Progenitor cell of endocrine pancreas (in vitro differentiated cells): ENCODE data around the gene DYNC1LI1. TPM values are rescaled to one million over a fixed set of nuclear protein-coding genes. Genes with fewer than 3 reads are reported as not detected.
A peak's percentile ranks its signal among the peaks of the same experiment; 100 is the strongest.
"Not testable (repeated sequence)": the region's sequence is repeated elsewhere in the genome, so short reads cannot be mapped to it uniquely, and the experiment has no call there.

Experiments
- DNase-seq: peaks from one replicate; pipeline ENCODE4 v3.0.0; 2021; ENCODE audit warnings: low spot score; ENCODE audit not compliant: unreplicated experiment
- H3K27ac Mint-ChIP-seq: 2 replicates; pipeline ENCODE4 v1.8.0; 2021; ENCODE audit warnings: mild to moderate bottlenecking, moderate library complexity, mixed read lengths
- H3K27me3 Mint-ChIP-seq: 2 replicates; pipeline ENCODE4 v1.8.0; 2021; ENCODE audit warnings: mixed read lengths
- H3K36me3 Mint-ChIP-seq: 2 replicates; pipeline ENCODE4 v1.8.0; 2022; ENCODE audit warnings: mixed read lengths; ENCODE audit not compliant: insufficient read depth
- H3K4me1 Mint-ChIP-seq: 2 replicates; pipeline ENCODE4 v1.8.0; 2021; ENCODE audit warnings: low read depth, mixed read lengths
- H3K4me3 Mint-ChIP-seq: 2 replicates; pipeline ENCODE4 v1.8.0; 2021; ENCODE audit warnings: low read depth, mild to moderate bottlenecking, moderate library complexity, mixed read lengths
- H3K9me3 Mint-ChIP-seq: 2 replicates; pipeline ENCODE4 v1.8.0; 2021; ENCODE audit warnings: low read depth, mixed read lengths
- CTCF ChIP-seq: fragments of 200-600 bp; sonication (generic); IDR thresholded peaks from one replicate; pipeline ENCODE4 v1.5.0; 2021; ENCODE audit warnings: antibody characterized with exemption, mild to moderate bottlenecking; ENCODE audit not compliant: unreplicated experiment
- total RNA-seq: library from RNA; stranded (reverse); gene quantifications from 2 replicates; pipeline ENCODE4 v1.2.1, GENCODE V29; 2021

The DYNC1LI1 gene
- total RNA-seq, 1 donor from 2014 or later = 43.8 TPM

DNA sequence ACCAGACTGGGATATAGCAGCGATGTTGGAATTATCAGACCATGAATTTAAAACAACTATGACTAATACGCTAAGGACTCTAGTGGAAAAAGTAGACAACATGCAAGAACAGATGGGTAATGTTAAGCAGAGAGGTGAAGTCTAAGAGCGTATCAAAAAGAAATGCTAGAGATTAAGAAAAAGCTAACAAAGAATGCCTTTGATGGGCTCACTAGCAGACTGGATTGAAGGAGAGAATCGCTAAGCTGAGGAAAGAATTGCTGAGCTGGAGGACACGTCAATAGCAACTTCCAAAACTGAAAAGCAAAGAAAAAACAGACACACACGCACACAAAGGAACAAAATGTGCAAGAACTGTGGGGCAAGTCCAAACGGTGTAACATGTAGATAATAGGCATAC, 48.0 kb downstream of the DYNC1LI1 start:
- peaks cover 34% of the 10 kb centered on the region for H3K36me3 Mint-ChIP-seq
- no peaks in the 10 kb centered on the region for H3K27me3 Mint-ChIP-seq
- no peak overlapping the region for H3K4me3 Mint-ChIP-seq
- no peak for DNase-seq
- H3K27ac Mint-ChIP-seq = peak overlapping the region; percentile 51
- TF ChIP-seq CTCF = no peak
- peaks cover 7% of the 10 kb centered on the region for H3K4me1 Mint-ChIP-seq
- peaks cover 3% of the 10 kb centered on the region for H3K9me3 Mint-ChIP-seq

DNA sequence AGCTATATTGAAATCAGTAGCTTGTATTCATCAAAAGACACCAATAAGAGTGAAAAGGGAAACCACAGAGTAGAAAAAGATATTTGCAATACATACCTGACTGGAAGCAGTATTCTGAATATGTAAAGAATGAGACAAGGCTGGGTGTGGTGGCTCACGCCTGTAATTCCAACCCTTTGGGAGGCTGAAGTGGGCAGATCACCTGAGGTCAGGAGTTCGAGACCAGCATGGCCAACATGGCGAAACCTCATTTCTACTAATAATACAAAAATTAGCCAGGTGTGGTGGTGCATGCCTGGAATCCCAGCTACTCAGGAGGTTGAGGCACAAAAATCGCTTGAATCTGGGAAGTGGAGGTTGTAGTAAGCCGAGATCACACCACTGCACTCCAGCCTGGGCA, 51.7 kb downstream of the DYNC1LI1 start:
- H3K9me3 Mint-ChIP-seq, H3K27ac Mint-ChIP-seq, H3K27me3 Mint-ChIP-seq, H3K4me3 Mint-ChIP-seq, DNase-seq, H3K4me1 Mint-ChIP-seq: not testable (repeated sequence)
- peaks cover 18% of the 10 kb centered on the region for H3K36me3 Mint-ChIP-seq

GRCh38 chr3:32516751-32517150, 53.9 kb downstream of the DYNC1LI1 start:
- not testable (repeated sequence) for DNase-seq, H3K4me1 Mint-ChIP-seq, H3K9me3 Mint-ChIP-seq, H3K27ac Mint-ChIP-seq, H3K27me3 Mint-ChIP-seq, H3K36me3 Mint-ChIP-seq, H3K4me3 Mint-ChIP-seq

GRCh38 chr3:32511005-32511404, 59.7 kb downstream of the DYNC1LI1 start:
- Mint-ChIP-seq H3K36me3 (no peaks in the 10 kb centered on the region), H3K4me3 (no peak overlapping the region), H3K4me1 (peaks cover 5% of the 10 kb centered on the region), H3K9me3 (no peaks in the 10 kb centered on the region), H3K27me3 (no peaks in the 10 kb centered on the region), H3K27ac (no peak overlapping the region)
- DNase-seq = no peak
- no peak for TF ChIP-seq CTCF

DNA sequence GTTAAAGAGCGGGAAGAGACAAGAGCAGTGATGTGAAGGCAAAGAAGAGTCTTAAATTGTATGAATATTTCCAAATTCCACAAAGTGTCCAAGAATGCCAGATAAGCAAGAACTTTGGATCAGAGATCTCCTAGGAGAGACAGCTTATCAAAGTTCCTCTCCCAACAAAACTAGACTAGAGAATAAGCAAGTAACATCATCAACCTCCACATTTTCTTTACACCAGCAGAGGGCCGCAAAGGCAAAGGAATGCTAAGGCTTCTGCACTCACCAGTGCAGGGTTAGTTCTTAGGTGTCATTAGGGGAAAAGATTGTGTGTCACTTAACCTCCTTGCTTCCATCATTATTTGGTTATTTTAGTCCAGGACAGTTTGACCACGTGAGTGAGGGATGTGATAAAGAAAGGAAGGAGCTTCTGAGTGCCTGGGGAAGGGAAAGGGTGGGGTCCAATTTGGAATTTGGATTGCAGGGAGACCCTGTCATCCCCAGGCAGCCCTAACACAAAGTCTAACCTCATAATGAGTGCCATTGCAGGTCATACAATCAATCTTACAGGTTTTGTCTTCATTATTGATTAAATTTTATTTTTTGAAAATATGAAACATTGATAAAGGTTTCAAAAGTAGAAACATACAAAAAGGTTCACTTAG, 60.5 kb downstream of the DYNC1LI1 start:
- Mint-ChIP-seq H3K36me3 (no peaks in the 10 kb centered on the region), H3K27me3 (no peaks in the 10 kb centered on the region), H3K4me3 (no peak overlapping the region), H3K27ac (no peak overlapping the region), H3K9me3 (no peaks in the 10 kb centered on the region), H3K4me1 (peaks cover 5% of the 10 kb centered on the region)
- peak; percentile 80 for TF ChIP-seq CTCF
- DNase-seq = peak; percentile 34

- no peak for TF ChIP-seq CTCF
- Mint-ChIP-seq H3K9me3 (no peaks in the 10 kb centered on the region), H3K4me1 (peaks cover 5% of the 10 kb centered on the region), H3K36me3 (no peaks in the 10 kb centered on the region), H3K27me3 (no peaks in the 10 kb centered on the region), H3K27ac (no peak overlapping the region), H3K4me3 (no peak overlapping the region)
- DNase-seq = no peak
Measured at GRCh38 chr3:32508711-32509110, 61.9 kb downstream of the DYNC1LI1 start.
